Pons (tissue), 1 donor: ENCODE results near the gene NR3C2.

ENCODE experiments used
- DNase-seq: peaks from one replicate; pipeline ENCODE4 v3.0.0-alpha.2; 2016; ENCODE audit warnings: low spot score

Gene NR3C2

DNA sequence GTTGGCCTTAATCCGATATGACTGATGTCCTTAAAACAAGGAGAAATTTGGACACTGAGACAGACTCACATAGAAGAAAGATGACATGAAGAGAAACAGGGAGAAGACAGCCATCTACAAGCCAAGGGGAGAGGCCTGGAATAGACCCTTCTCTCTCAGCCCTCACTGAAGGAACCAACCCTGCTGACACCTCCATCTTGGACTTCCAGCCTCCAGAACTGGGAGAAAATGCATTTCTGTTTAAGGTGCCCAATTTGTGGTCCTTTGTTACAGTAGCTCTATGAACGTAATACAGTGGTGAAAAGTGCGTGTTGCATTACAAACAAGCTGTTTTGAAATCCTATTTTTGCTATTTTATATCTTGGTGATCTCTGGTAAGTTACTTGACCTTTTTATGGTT lies 366.8 kb downstream of the NR3C2 start:
- no peak for DNase-seq

DNA sequence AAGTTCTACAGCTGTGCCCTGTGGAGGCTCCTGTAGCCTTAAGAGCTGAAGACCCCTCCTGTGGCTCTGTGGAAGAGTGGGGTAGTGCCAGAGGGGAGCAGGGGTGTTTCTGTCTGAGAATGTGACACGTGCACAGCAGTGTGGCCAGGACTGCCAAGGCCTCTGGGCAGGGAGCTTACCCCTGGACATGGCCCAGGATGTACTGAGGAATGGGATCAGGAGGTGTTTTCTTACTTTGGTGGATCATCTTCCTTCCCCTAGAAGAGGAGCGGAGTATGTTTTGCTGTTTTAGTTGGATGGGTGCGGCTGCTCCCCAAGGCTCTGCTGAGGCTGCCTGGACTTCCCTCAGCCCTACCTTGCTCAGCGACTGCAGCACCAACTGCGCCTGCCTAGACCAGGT lies 367.8 kb downstream of the NR3C2 start:
- no peak for DNase-seq

DNA sequence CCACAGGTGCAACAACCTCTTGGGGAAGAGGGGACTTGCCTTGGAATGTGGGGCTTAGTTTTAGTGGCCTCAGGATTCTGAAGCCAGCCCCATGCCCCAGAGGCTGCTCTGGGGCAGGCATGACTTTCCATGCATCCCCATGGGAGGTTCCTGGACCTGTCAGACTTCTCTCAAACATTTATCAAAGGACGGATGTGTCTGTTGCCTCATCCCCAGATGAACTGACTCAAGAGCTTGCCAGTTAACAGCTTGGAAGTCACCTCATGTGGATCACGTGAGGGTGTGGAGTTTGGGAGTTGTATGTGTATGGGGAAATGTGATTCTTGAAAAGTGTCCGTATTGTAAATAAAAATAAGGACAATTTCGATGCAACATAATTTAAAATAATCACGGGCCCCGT lies 368.9 kb downstream of the NR3C2 start:
- DNase-seq, result no peak

DNA sequence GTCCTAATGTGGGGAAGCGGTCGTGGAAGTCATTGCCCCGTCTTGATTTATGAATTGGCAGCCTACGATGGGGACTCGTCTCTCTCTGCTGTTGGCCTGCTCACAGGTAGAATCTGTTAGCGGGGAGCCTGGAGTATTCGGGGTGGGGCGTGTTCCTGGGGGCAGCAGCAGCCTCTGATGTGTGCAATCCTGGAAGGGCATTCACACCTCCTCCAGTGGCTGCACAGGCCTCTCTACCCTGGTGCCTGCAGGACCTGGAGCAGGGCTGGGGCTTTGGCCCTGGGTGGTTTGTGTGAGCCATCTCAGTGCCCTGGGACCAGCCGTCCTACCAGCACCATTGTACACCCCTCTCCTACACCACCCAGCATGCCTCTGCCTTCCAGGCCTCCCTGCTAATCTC lies 369.4 kb downstream of the NR3C2 start:
- no peak for DNase-seq

DNA sequence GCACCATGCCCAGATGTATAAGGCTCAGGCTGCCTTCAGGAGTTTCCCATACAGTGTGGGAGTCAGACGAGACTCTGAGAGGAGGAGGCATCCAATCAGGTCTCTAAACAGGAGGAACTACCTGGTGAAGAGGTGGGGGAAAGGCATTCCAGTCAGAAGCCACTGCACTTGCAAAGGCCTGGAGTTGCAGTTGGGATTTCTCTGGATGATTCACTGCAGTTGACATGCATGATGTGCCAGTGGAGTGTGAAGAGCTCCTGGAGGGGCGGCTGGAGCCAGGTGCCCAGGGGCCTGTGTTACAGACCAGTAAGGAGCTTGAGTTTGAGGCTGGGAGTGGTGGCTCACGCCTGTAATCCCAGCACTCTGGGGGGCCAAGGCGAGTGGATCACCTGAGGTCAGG lies 371.2 kb downstream of the NR3C2 start:
- DNase-seq, result no peak

DNA sequence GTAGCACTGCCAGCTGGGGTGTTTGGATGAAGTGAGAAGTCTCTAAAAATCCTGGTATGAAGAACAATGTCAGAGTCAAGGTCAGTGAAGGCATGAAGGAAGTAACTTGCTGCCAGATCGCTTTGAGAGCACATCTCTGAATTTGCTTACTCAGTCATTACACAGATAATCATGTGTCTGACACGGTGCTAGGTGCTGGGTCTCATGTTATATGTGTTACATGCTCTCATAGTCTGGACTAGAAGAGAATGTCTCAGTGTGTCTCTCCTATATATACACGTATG lies 372.4 kb downstream of the NR3C2 start:
- no peak for DNase-seq

DNA sequence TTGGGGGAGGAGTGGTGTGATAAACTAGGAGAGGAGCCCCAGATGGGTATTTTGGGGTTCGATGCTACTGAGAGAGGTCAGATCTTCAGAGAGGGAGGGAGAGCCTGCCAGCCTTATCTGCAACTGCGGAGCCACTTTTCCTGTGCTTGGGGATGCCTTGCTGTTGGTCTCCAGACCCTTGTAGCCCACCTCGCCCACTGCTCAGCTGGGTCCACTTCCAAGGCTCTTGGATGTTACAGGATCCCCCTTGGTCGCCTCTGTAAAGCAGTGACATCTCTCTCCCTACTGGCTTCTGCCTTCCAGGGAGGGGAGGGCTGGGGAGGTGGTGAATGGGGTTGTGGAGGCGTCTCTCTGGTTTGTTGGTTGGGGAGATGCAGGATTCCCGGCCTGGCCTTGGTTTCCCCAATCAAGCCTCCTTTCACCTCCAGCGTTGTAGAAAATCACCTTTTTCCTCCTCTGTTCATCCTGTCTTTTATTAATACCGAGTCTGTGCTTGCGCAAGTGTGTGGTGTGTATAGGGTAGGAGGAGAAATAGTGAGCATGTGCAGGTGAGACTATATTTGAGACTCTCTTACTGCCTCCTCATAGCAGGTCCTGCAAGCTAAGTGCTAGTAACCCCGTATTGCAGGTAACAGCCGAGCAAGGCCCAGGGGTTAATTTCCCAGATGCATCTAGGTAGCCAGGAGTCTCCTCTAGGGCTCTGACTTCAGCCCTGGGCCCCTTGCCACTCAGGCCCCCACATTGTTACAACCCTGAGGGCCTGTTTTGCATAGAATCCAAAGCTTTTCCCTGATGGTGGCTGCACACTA lies 372.9 kb downstream of the NR3C2 start:
- no peak for DNase-seq

DNA sequence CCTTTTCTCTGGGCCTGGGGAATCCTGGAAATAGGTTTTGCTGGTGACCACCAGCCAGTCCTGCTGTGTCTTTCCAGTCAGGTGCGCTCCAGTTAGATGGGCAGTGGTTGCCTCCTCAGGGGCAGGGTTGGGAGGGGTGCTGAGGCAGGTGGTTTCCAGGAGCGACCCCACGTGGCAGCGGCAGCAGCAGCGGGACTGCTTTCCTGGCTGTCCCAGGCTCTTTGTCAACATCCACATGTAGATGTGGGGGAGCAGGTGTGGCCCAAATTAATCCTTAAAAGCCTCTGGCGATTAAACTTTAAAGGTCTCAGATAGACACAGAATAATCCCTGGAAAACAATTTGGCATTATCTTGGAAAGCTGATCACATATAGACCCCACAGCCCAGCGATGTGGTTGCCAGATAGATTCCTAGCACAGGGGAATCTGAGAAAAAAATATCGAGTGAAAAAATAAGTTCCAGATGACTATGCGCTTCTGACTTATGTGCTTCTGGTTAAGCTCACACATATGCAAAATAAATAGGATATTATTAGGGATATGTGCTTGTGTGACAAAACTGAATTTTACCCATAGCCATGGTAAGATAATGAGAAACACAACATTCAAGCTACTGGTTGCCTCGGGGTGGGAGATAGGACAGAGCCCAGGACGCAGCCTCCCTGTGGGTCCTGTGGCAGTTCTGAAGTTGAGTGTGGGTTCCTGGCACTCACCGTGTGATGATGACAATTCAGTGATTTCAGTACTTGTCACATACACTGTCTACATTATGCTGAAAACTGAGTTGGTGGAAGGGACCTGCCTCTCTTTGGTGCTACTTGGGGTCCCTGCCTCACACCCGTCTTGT lies 373.9 kb downstream of the NR3C2 start:
- DNase-seq, result no peak

DNA sequence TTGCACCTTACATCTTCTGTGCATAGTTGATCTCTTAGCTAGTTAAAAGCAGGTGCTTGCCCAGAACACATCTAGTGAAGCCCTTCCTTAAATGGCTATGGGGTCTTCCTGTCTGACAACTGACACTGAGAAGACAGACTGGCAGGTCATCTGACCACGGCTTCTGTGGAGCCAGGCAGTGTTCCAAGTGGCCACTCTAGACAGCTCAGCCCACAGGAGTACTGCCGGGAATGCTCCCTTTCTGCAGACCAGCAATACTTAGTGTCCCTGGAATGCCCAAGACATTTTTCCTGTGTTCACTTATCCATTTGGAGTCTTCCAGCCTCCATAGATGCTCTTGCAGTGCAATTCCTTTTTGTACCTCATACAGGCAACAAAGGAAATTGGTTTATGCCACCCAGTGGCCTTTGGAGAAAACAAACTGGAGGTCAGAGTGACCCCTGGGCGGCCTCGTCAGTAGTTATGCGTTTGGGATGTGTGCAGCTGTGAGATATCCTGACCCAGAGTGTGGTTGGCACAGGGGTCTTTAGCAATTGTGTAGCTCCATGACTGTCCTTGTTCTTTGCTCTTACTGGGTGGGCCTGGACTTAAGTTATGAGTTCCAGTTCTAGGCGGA lies 374.8 kb downstream of the NR3C2 start:
- no peak for DNase-seq

DNA sequence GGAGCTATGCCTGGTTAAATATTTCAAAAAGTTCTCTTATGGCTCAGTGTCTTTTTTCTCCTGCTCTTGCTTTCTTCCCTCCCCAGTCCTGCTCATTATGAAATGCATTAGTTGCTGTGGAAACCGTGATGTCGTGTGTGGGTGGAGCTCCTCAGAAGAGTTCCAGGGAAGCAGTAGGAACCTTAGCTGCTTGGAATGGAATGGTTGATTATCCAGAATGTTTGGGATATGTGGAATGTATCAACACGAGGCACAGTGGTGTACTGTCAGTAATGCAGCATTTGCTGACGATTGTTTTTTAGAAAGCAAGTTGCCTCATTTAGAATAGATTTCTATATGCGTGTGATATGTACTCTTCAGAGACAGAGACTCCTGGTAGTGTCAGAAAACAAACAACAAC lies 377.1 kb downstream of the NR3C2 start:
- no peak for DNase-seq

DNA sequence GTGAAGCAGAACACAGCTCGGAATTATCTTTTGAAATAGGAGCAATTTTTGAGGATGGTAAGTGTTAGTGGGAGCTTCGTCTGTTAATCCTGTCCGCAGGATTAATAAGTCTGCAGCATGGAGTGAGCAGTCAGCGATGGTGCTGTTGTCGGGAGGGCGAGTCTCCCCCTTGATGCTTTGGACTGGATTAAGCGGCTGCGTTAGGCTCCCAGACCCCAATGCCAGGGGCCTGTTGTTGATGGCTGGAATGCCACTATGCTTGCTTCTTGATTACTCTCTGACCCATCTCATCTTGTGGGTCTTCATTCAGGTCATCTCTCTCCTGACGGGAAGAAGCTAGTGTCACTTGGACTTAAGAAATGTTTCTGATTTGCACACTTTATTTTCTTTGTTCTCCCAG lies 377.8 kb downstream of the NR3C2 start:
- DNase-seq, result no peak

DNA sequence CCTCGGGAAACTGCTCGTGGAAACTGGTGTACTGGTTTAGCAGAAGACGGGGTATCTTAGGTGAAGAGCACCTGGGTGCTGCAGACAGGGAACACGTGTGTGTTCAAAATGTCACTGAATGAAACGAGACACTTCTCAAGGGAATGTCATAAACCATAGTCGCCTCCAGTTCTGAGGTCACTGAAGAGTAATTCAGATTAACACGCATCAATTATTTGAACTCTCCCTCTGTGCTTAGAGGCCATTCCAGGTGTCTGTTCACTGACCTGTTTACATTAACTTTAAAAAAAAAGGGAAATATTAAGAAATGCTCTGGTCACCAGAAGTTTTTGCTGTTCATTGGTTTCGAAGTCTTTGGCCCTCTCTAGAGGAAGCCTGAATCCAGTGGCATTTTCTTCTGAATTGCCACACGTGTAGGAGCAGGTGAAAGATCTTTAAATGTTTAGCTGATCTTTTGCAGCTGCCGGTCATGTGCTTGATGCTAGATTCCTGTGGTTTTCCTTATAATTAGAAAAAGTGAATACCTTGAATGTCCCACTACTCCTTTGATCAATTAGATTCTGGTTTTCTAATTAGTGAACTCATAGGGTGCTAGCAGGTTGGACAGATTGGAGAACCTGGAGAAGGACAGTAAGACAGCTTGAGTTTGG lies 379.8 kb downstream of the NR3C2 start:
- no peak for DNase-seq

DNA sequence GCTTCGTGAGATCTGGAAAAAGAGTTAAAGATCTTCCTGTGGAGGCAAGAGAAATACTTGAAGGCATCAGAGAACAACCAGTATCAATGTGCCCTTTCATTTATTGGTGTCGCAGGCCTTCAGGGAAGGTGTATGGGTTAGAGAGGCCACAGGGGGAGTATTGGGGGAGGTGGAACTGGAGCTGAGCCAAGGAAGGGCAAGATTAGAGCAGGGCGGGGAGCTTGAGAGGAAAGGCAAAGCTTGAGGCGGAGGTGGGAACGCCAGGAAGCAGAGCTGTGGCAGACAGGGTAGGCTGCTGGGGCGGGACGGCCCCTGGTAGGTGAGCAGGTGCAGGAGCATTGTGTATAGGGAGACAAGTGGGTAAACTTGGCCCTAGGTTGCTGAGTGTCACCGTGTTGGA lies 380.4 kb downstream of the NR3C2 start:
- no peak for DNase-seq

DNA sequence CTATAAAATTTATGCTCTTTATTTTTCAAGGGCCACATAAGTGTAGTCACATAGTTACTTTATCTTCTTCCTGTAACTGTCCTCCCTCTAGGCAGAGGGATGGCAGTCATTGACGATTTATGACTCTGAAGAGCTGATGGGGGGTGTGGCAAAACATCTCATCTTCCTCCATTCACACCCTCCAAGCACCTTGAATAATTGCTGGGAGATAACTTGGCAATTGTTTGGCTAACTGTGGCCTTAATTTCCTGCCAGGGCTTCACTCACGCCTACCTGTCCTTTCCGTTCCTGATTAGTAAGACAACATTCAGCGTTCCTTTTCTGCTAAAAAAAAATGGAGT lies 381.1 kb downstream of the NR3C2 start:
- DNase-seq, result no peak

DNA sequence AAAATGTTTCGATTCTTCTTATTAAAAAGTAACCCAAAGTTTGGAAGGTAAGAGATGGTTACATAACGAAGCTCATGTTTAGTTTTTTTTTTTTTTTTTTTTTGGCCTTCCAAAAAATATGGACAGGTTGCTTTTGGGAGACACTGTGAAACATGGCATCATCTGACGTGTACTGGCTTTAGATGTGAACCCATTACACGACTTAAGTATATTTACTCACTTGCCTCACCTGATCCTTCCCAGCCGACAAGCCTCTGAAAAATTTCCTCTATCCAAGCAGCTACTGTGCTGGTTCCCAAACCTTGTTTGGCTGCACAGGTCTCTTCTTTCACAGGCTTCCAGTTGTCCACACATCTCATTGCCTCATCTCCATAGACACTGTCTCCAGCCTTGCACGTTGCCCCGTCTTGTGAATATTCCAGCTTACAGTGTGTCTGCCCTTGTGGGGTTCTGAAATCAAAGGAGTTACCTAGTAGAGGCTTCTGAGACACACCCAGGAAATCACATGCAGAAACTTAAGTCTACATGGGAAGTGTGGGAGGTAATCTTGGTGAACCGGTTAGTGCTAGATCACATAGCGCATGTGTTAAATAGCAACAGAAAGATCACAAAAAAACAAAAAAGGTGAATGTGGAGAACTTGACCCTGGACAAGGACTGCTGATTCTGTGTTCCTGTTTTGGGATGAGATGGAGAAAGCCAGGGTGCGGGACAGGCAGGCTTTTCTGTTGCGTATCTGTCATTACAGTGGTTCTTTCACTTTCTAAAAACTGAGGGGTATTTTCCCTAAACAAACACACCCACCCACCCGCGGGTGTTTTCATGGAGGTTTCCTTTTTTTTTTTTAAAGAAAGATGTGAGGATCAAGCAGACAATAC lies 381.7 kb downstream of the NR3C2 start:
- DNase-seq, result no peak

DNA sequence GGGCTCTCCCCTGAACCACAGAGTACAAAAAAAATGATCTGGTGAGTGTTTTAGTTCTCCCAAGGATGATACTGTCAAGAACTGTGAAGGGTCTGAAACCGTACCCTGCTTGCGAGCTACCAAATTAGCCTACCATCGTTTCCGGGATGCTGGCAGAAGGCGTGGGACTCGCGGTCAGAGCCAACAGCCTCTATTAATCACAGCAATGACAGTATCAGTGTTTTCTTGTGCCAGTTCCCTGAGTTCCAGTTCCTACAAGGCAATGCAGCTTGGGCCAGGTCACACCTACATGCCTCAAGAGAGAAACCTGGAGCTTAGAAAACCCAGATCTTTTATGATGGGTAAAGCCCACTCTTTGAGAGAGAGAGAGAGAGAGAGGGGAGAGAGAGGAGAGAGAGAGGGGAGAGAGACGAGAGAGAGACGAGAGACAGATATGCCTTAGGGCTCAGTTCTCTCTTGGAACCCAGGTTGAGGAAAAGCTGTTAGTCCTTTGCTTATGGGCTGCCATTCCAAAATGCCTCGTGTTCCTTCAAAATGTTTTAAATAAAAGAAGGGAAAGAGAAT lies 382.5 kb downstream of the NR3C2 start:
- DNase-seq, result no peak

DNA sequence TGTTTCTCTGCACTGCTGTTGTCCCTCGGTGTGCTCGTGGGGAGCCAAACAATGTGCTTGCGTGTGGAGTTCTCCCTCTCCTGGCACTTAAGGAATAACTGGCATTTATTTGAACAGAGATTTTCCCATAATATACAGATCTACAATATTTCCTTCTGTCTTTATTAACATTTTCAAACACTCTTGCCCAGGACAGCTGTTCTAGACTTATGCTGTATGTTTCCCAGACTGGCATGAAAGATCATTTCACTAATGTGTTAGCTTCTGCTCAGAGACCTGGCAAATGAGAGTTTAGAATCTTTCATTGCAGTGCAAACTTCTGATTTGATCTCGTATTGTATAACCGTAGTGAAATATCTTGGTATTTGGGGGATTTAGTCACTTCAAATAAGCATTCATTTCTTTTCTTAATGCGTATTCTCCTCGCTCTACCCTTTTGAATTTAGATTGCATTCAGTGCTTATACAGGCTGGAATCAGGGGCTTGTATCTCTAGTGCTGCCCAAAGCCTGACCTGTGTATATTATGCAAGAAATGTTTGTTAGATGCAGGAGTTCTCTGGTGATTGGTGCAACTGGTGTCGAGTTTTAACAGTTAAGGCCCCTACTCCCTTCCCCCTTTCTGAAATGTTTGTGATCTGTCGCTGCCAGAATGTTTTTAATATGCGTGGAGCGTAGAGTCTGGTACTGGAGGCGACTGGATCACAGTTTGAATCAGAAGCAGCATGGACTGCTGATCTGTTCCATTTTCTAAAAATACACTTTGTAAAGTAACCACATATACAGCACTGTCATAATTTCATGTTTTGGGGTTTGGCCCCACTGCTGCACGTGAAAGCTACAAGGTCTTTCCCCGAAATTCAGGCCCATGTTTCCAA lies 384.0 kb downstream of the NR3C2 start:
- peak; percentile 24 for DNase-seq

DNA sequence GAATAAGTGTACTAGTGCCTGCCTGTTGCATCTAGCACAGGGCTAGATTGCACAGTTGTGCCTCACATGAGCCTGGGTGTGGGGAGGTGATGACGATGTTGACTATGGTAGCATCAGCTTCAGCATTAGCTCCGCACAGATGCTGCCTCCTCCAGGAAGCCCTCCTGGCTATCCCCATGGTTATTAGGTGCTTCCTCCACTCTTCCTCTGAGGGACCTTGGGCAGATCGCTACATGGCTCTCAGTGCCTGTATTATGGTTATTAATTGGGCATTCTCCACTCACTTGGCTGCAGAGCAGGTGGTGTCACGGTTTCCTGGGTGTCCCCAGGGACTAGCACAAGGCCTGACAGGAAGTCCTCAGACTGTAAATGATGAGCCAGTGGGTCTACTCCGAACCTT lies 384.7 kb downstream of the NR3C2 start:
- DNase-seq, result no peak

DNA sequence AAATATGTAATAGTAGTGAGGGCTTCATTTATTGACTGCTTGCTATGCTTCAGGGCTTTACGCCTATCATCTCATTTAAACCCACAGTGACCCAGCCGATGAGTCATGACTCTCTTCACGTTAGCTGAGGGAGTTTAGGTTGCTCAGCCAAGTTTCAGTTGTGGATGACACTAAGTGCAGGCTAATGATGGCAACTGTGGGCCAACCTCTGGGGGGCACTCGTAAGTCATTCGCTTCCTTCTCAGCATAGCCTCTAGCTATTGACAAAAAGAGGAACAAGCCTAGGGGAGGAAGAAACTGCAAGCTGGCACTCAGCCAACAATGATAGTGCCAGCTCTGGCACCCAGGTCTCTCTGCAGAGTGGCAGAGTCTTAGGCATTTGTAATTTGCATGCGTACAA lies 385.3 kb downstream of the NR3C2 start:
- peak; percentile 80 for DNase-seq

DNA sequence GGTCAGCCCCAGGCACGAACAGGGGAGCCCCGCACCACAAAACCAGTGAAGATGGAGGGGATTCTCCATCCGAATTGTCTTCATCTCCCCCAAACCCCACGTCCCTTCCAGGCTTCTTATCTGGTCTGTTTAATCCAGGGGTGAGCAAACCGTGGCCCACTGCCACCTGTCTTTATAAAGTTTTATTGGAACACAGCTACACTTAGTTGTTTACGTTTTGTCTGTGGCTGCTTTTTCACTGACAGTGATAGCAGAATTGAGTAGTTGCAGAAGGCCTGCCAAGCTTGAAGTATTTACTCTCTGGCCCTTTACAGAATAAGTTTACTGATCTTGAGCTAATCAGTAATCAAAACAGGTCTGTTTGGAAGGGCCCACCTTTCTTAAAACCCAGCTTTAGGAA lies 386.4 kb downstream of the NR3C2 start:
- DNase-seq, result no peak

DNA sequence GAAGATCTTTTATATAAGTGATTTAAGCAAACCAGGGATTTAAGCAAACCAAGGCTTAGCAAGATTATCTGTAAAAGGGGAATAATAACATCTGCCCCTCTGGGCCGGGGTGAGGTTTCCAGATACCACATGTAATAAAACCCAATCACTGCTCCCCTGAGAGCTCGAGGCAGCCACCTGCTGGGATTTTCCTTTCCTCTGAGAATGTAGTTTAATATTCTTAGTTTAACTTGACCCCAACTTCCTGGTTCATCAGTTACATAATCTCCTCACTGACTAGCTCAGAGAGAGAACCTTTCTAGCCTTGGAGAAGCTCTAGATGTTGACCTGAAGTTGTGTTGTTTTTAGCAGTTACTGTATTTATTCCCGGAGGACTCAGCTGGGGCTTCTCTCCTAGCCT lies 387.9 kb downstream of the NR3C2 start:
- no peak for DNase-seq
